ENCODE data around the gene ENO1. TPM values are rescaled to one million over a fixed set of nuclear protein-coding genes. Genes with fewer than 3 reads are reported as not detected.
"Not testable (repeated sequence)": the region's sequence is repeated elsewhere in the genome, so short reads cannot be mapped to it uniquely, and the experiment has no call there.

ENO1 gene
- total RNA-seq, 6 donors from 2014 or later, result 259 to 1,187 (median 717) TPM

- Histone ChIP-seq H3K9me3 (no peaks in the 10 kb centered on the region), H3K36me3 (no peaks in the 10 kb centered on the region), H3K4me3 (no peak overlapping the region), H3K27ac (peak overlapping the region; percentile 30 to 74 (median 58)), H3K4me1 (peaks cover 11 to 17% (median 14%) of the 10 kb centered on the region in 4 donors), H3K27me3 (no peaks in the 10 kb centered on the region)
- TF ChIP-seq POLR2AphosphoS5 (IDR thresholded peaks at IDR 0.05) (peak; percentile 43 to 57), EP300 (IDR thresholded peaks at IDR 0.05) (peak in 1 of 4 donors; percentile 84), CTCF (IDR thresholded peaks at IDR 0.05) (peak in 1 of 6 experiments; percentile 19), POLR2A (IDR thresholded peaks at IDR 0.05) (no peak)
- peak in 1 of 2 donors; percentile 84 for DNase-seq
- ATAC-seq (ENCODE audit: low FRiP score in 2 of 2), result peak; percentile 72 to 87
- WGBS, 2 donors, result 65 to 66% methylated on average over 4 to 6 of the region's 6 CpGs
Measured at GRCh38 chr1:8903908-8904650, 25.6 kb upstream of the ENO1 start.

- no peak overlapping the region for H3K4me3 ChIP-seq
- no peaks in the 10 kb centered on the region for H3K9me3 ChIP-seq
- H3K27ac ChIP-seq, result peak overlapping the region in 3 of 4 donors; percentile 47 to 74 (median 69)
- 92 to 93% methylated on average over 6 of the region's 6 CpGs for WGBS, 2 donors
- no peaks in the 10 kb centered on the region for H3K36me3 ChIP-seq
- DNase-seq (no peak), ATAC-seq (ENCODE audit: low FRiP score in 2 of 2) (no peak)
- no peaks in the 10 kb centered on the region for H3K27me3 ChIP-seq
- TF ChIP-seq POLR2A (IDR thresholded peaks at IDR 0.05) (no peak), EP300 (IDR thresholded peaks at IDR 0.05) (no peak), POLR2AphosphoS5 (IDR thresholded peaks at IDR 0.05) (no peak), CTCF (IDR thresholded peaks at IDR 0.05) (no peak)
- H3K4me1 ChIP-seq, result peaks cover 11 to 17% (median 13%) of the 10 kb centered on the region in 4 donors
Measured at GRCh38 chr1:8903410-8903809, 24.9 kb upstream of the ENO1 start.

GRCh38 chr1:8902765-8903164, 24.3 kb upstream of the ENO1 start:
- Histone ChIP-seq H3K27me3 (no peaks in the 10 kb centered on the region), H3K27ac (no peak overlapping the region), H3K36me3 (no peaks in the 10 kb centered on the region), H3K9me3 (no peaks in the 10 kb centered on the region), H3K4me3 (no peak overlapping the region), H3K4me1 (peaks cover 11 to 17% (median 13%) of the 10 kb centered on the region in 4 donors)
- 69 to 85% methylated on average over 5 of the region's 5 CpGs for WGBS, 2 donors
- ATAC-seq (ENCODE audit: low FRiP score in 2 of 2) (no peak), DNase-seq (no peak)
- no peak for TF ChIP-seq CTCF (IDR thresholded peaks at IDR 0.05)
- no peak for TF ChIP-seq POLR2AphosphoS5 (IDR thresholded peaks at IDR 0.05)
- no peak for TF ChIP-seq EP300 (IDR thresholded peaks at IDR 0.05)
- TF ChIP-seq POLR2A (IDR thresholded peaks at IDR 0.05), result no peak

- not testable (repeated sequence) for DNase-seq
- 77 to 80% methylated on average over 4 of the region's 4 CpGs for WGBS, 2 donors
- H3K4me1 ChIP-seq, result peaks cover 11 to 14% (median 13%) of the 10 kb centered on the region in 4 donors
Measured at GRCh38 chr1:8900684-8901083, 22.2 kb upstream of the ENO1 start.

GRCh38 chr1:8899046-8899445, 20.6 kb upstream of the ENO1 start:
- WGBS, 2 donors, result 91 to 98% methylated on average over 7 of the region's 7 CpGs
- H3K27ac ChIP-seq, result no peak overlapping the region
- TF ChIP-seq POLR2AphosphoS5 (IDR thresholded peaks at IDR 0.05) (no peak), CTCF (IDR thresholded peaks at IDR 0.05) (no peak), POLR2A (IDR thresholded peaks at IDR 0.05) (no peak), EP300 (IDR thresholded peaks at IDR 0.05) (no peak)
- no peaks in the 10 kb centered on the region for H3K9me3 ChIP-seq
- DNase-seq (no peak), ATAC-seq (ENCODE audit: low FRiP score in 2 of 2) (no peak)
- H3K4me3 ChIP-seq, result no peak overlapping the region
- H3K36me3 ChIP-seq, result no peaks in the 10 kb centered on the region
- no peaks in the 10 kb centered on the region for H3K27me3 ChIP-seq
- peaks cover 5 to 7% (median 6%) of the 10 kb centered on the region in 4 donors for H3K4me1 ChIP-seq

More at GRCh38 chr1:8900684-8901083, 22.2 kb upstream of the ENO1 start:
- not testable (repeated sequence) for H3K27ac ChIP-seq; ATAC-seq (ENCODE audit: low FRiP score in 2 of 2); H3K9me3 ChIP-seq; H3K4me3 ChIP-seq; H3K27me3 ChIP-seq; H3K36me3 ChIP-seq

GRCh38 chr1:8898418-8898817, 19.9 kb upstream of the ENO1 start:
- H3K9me3 ChIP-seq; H3K27me3 ChIP-seq; H3K4me1 ChIP-seq; DNase-seq; H3K27ac ChIP-seq; H3K4me3 ChIP-seq; ATAC-seq (ENCODE audit: low FRiP score in 2 of 2); H3K36me3 ChIP-seq: not testable (repeated sequence)
- 78 to 87% methylated on average over 5 of the region's 5 CpGs for WGBS, 2 donors

- not testable (repeated sequence) for H3K27me3 ChIP-seq; H3K4me1 ChIP-seq; ATAC-seq (ENCODE audit: low FRiP score in 2 of 2); H3K4me3 ChIP-seq; H3K36me3 ChIP-seq; DNase-seq; H3K9me3 ChIP-seq
- WGBS, 2 donors, result 79 to 80% methylated on average over 4 of the region's 4 CpGs
- H3K27ac ChIP-seq, result peak overlapping the region in 1 of 4 donors; percentile 2
Measured at GRCh38 chr1:8897505-8897904, 19.0 kb upstream of the ENO1 start.

- ATAC-seq (ENCODE audit: low FRiP score in 2 of 2); DNase-seq; H3K4me1 ChIP-seq; H3K9me3 ChIP-seq; H3K36me3 ChIP-seq; H3K27me3 ChIP-seq; H3K27ac ChIP-seq; H3K4me3 ChIP-seq: not testable (repeated sequence)
- 67 to 71% methylated on average over 3 of the region's 3 CpGs for WGBS, 2 donors
Measured at GRCh38 chr1:8896775-8897174, 18.3 kb upstream of the ENO1 start.

All from upper lobe of left lung (tissue), 6 donors.